ENCODE data around the gene ZNF662. TPM values are rescaled to one million over a fixed set of nuclear protein-coding genes. Genes with fewer than 3 reads are reported as not detected.

The ZNF662 gene
- total and polyA plus RNA-seq, 2 experiments from 2014 or later = 0.07 TPM; not detected in 1

- H4K20me1 ChIP-seq (ENCODE audit: insufficient read depth, poor library complexity, severe bottlenecking) = no peaks in the 10 kb centered on the region
- peaks cover 3% of the 10 kb centered on the region for H3K27me3 ChIP-seq
- H3K79me2 ChIP-seq = no peaks in the 10 kb centered on the region
- H3K36me3 ChIP-seq (replicated peaks; ENCODE audit: insufficient read depth, low read depth) = no peaks in the 10 kb centered on the region
- H3K27ac ChIP-seq = no peak overlapping the region
- H3K4me2 ChIP-seq = no peak overlapping the region
- H3K4me1 ChIP-seq (ENCODE audit: insufficient read depth) = peaks cover 5% of the 10 kb centered on the region
- no peaks in the 10 kb centered on the region for H3K9me3 ChIP-seq (ENCODE audit: low read depth)
- no peak overlapping the region for H3K4me3 ChIP-seq
- DNase-seq (ENCODE audit: low spot score) = no peak
- 100% methylated on average over 1 of the region's 1 CpG for WGBS (ENCODE audit: low lambda C conversion rate, missing lambda C conversion rate)
- no peak overlapping the region for H2AFZ ChIP-seq
- H3K9me2 ChIP-seq (replicated peaks; ENCODE audit: insufficient read depth) = no peaks in the 10 kb centered on the region
- TF ChIP-seq EZH2phosphoT487 (IDR thresholded peaks at IDR 0.05; ENCODE audit: low read depth, severe bottlenecking, unreplicated experiment) = no peak
- no peak for TF ChIP-seq EZH2 (IDR thresholded peaks at IDR 0.05; ENCODE audit: borderline replicate concordance)
- no peak for TF ChIP-seq CTCF (IDR thresholded peaks at IDR 0.05; ENCODE audit: poor library complexity)
Measured at GRCh38 chr3:42872718-42873117, 33.2 kb upstream of the ZNF662 start.

GRCh38 chr3:42873221-42873982 lies 32.5 kb upstream of the ZNF662 start:
- no peak overlapping the region for H3K4me2 ChIP-seq
- no peak for TF ChIP-seq CTCF (IDR thresholded peaks at IDR 0.05; ENCODE audit: poor library complexity)

GRCh38 chr3:42874749-42875148 lies 31.2 kb upstream of the ZNF662 start:
- H3K27me3 ChIP-seq = peaks cover 3% of the 10 kb centered on the region
- H3K4me2 ChIP-seq = no peak overlapping the region
- peaks cover 5% of the 10 kb centered on the region for H3K4me1 ChIP-seq (ENCODE audit: insufficient read depth)
- 93% methylated on average over 10 of the region's 10 CpGs for WGBS (ENCODE audit: low lambda C conversion rate, missing lambda C conversion rate)
- no peaks in the 10 kb centered on the region for H3K36me3 ChIP-seq (replicated peaks; ENCODE audit: insufficient read depth, low read depth)
- H2AFZ ChIP-seq = no peak overlapping the region
- H3K79me2 ChIP-seq = no peaks in the 10 kb centered on the region
- no peak overlapping the region for H3K4me3 ChIP-seq
- DNase-seq (ENCODE audit: low spot score) = no peak
- no peaks in the 10 kb centered on the region for H4K20me1 ChIP-seq (ENCODE audit: insufficient read depth, poor library complexity, severe bottlenecking)
- H3K9me2 ChIP-seq (replicated peaks; ENCODE audit: insufficient read depth) = no peaks in the 10 kb centered on the region
- no peaks in the 10 kb centered on the region for H3K9me3 ChIP-seq (ENCODE audit: low read depth)
- no peak overlapping the region for H3K27ac ChIP-seq
- no peak for TF ChIP-seq CTCF (IDR thresholded peaks at IDR 0.05; ENCODE audit: poor library complexity)
- TF ChIP-seq EZH2 (IDR thresholded peaks at IDR 0.05; ENCODE audit: borderline replicate concordance) = no peak
- no peak for TF ChIP-seq EZH2phosphoT487 (IDR thresholded peaks at IDR 0.05; ENCODE audit: low read depth, severe bottlenecking, unreplicated experiment)

More at GRCh38 chr3:42873221-42873982, 32.5 kb upstream of the ZNF662 start:
- Histone ChIP-seq H3K36me3 (replicated peaks; ENCODE audit: insufficient read depth, low read depth) (no peaks in the 10 kb centered on the region), H3K27me3 (peaks cover 3% of the 10 kb centered on the region), H3K9me3 (ENCODE audit: low read depth) (no peaks in the 10 kb centered on the region), H3K27ac (no peak overlapping the region), H3K79me2 (no peaks in the 10 kb centered on the region), H3K9me2 (replicated peaks; ENCODE audit: insufficient read depth) (no peaks in the 10 kb centered on the region), H4K20me1 (ENCODE audit: insufficient read depth, poor library complexity, severe bottlenecking) (no peaks in the 10 kb centered on the region), H3K4me1 (ENCODE audit: insufficient read depth) (peaks cover 5% of the 10 kb centered on the region), H2AFZ (no peak overlapping the region), H3K4me3 (no peak overlapping the region)
- 92% methylated on average over 9 of the region's 9 CpGs for WGBS (ENCODE audit: low lambda C conversion rate, missing lambda C conversion rate)
- DNase-seq (ENCODE audit: low spot score) = no peak
